B cell (primary cell): ENCODE data around the gene KCNK4.

Experiments
- EZH2 ChIP-seq: IDR thresholded peaks from 2 replicates; pipeline ENCODE4 v1.6.1; 2012; ENCODE audit warnings: borderline replicate concordance, low read depth, mild to moderate bottlenecking, moderate library complexity, low read length; ENCODE audit not compliant: insufficient read depth, poor library complexity, severe bottlenecking
- TF ChIP-seq, protein P1 (sequence below): fragments of 200-600 bp; IDR thresholded peaks from one replicate; pipeline ENCODE4 v1.8.0; 2022; ENCODE audit warnings: antibody characterized with exemption, mild to moderate bottlenecking

DNA sequence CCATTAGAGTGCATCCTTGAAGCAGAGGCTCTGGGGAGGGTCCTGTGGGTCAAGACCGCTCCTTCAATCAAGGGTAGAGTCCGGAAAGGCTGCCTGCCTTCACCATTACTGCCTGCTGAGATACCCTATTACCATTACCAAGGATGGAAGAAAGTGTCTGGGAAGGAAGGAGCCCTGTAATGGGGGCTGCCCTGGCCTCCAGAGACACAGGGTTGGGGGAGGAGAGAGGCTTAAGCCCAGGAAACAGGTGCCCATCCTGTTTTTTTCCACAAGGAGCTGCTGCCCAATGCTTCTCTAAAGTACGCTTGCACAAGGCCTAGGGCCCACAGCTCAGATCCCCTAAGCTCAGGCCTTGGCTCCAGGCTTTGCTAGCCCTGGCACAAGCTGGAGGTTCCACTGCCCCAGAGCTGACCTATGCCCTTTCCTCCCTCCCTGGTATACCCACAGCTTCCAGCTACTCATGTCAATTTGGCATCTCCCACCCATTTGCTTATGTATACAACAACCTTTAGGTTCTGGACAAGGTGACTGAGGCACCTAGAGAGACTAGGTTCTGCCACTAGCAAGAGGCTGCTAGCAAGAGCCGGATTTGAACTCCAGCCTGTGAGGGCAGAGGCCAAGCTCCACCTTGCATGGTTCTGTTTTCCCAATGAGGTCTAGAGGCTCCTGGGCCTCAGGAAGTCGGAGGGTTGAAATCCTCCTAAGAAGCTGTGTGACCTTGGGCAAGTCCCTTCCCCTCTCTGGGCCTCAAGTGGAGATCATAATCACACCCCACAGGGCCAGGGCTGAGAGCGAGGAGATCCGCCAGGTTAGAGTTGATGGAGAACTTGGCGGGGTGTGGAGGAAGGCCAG, 41.3 kb upstream of the KCNK4 start:
- TF ChIP-seq, protein P1, sequence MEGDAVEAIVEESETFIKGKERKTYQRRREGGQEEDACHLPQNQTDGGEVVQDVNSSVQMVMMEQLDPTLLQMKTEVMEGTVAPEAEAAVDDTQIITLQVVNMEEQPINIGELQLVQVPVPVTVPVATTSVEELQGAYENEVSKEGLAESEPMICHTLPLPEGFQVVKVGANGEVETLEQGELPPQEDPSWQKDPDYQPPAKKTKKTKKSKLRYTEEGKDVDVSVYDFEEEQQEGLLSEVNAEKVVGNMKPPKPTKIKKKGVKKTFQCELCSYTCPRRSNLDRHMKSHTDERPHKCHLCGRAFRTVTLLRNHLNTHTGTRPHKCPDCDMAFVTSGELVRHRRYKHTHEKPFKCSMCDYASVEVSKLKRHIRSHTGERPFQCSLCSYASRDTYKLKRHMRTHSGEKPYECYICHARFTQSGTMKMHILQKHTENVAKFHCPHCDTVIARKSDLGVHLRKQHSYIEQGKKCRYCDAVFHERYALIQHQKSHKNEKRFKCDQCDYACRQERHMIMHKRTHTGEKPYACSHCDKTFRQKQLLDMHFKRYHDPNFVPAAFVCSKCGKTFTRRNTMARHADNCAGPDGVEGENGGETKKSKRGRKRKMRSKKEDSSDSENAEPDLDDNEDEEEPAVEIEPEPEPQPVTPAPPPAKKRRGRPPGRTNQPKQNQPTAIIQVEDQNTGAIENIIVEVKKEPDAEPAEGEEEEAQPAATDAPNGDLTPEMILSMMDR, result no peak
- TF ChIP-seq EZH2, result no peak
